ENCODE data around the gene ANKS1B.

- TF ChIP-seq CTCF (IDR thresholded peaks at IDR 0.05) (no peak), POLR2A (IDR thresholded peaks at IDR 0.05) (no peak)
These were observed 847.4 kb downstream of the ANKS1B start for GRCh38 chr12:99137124-99137855.
